IPS-18a (cell line): Measurements from ENCODE around the gene WDR82.

ENCODE experiments used
- H3K27ac ChIP-seq: one replicate; pipeline ENCODE4 v1.5.1; 2013; ENCODE audit warnings: low read length
- H3K27me3 ChIP-seq: one replicate; pipeline ENCODE4 v1.6.1; 2013; ENCODE audit warnings: mild to moderate bottlenecking, low read length; ENCODE audit not compliant: control insufficient read depth, insufficient read depth
- H3K36me3 ChIP-seq: one replicate; pipeline ENCODE4 v1.6.1; 2013; ENCODE audit warnings: low read depth, low read length; ENCODE audit not compliant: control insufficient read depth
- H3K4me1 ChIP-seq: one replicate; pipeline ENCODE4 v1.6.1; 2013; ENCODE audit warnings: low read depth, low read length; ENCODE audit not compliant: control insufficient read depth
- H3K4me3 ChIP-seq: one replicate; pipeline ENCODE4 v1.5.1; 2013; ENCODE audit warnings: low read length
- H3K9ac ChIP-seq: one replicate; pipeline ENCODE4 v1.6.1; 2013; ENCODE audit warnings: mild to moderate bottlenecking, low read length, moderate library complexity
- H3K9me3 ChIP-seq: one replicate; pipeline ENCODE4 v1.6.1; 2013; ENCODE audit warnings: low read depth, low read length; ENCODE audit not compliant: control insufficient read depth

WDR82 gene

DNA sequence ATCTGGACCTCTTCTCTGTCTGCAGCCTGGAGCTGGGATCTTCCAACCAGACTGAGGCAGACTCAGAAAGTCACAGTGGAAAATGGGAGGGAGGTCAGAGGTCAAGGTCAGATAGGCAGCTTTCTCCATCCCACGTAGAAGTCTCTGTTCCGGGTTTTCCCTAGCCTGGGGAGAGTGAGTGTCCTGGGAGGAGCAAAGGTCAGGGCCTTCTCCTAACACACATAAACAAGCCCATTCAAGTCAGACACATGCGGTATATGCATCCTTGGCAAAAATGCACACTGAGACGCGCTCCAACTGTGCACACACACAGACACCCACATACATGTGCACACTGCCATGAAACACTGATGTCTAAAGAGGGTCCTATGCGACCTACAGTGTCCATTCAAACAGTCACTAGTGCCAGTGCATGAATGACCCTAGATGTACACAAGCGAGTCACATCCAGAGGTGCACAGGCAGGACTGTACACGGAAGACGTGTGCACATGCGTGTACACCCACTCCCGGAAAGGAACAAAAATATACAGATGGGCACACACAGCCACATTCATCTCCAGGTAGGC lies 40.2 kb downstream of the WDR82 start:
- Histone ChIP-seq H3K36me3 (no peaks in the 10 kb centered on the region), H3K27me3 (no peaks in the 10 kb centered on the region), H3K4me1 (peaks cover 30% of the 10 kb centered on the region), H3K4me3 (peak overlapping the region; percentile 87), H3K9ac (peak overlapping the region; percentile 66), H3K9me3 (no peaks in the 10 kb centered on the region), H3K27ac (no peak overlapping the region)

DNA sequence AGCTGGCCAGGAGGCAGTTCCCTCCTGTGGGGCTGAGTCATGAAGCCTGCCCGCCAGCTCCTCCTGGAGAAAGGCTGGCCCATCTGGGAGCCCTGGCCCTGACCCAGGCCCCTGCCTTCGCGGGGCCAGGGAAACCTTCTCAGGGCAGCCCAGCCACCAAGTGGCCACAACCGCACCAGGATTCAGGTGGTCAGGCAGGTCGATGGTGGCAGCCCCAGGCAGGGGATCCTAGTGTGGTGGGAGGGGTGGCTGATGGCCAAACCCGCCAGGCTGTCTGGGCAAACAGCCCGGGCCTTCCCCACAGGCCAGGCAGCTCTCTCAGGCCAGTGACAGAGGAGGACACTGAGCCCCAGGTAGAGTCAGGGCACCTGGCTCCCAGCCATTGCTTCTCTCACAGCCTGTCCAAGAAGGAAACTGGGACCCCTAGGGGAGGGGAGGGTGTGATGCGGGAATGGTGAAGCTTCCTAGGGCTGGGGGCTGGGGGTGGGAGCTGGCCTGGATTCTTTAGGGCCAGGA lies 40.7 kb downstream of the WDR82 start:
- no peak overlapping the region for H3K27ac ChIP-seq
- H3K9ac ChIP-seq, result no peak overlapping the region
- H3K36me3 ChIP-seq, result no peaks in the 10 kb centered on the region
- H3K27me3 ChIP-seq, result no peaks in the 10 kb centered on the region
- H3K4me1 ChIP-seq, result peaks cover 30% of the 10 kb centered on the region
- peak overlapping the region; percentile 87 for H3K4me3 ChIP-seq
- no peaks in the 10 kb centered on the region for H3K9me3 ChIP-seq

DNA sequence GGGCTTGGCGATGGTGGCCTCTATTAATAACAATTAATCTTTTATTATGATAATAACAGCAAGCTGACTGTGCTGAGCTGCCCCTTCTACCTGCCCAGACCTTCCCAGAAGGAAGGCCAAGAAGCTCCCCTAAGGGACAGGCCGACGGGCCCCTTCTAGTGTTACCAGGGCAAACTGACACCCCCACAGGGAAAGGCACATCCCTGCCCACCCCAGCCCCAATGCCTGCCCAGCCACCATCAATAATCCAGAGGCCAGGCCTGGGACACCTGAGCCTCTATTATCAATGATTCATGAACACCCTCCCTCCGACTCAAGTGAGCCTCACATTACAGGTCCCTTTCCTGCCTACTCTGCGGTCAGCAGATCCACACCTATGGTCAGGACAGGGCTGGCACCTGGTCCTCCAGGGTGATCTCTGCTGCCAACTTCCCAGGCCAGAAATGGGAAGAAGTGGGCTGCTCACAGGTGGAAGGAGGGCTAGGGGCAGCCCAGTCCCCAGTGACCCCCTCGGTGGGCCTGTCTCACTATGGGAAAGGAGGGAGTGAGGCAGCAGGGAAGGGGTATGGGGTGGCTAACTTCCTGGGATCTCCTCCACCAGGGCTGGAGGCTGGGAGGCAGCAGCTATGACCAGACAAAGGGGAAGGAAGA lies 41.3 kb downstream of the WDR82 start:
- H3K9ac ChIP-seq, result no peak overlapping the region
- no peaks in the 10 kb centered on the region for H3K9me3 ChIP-seq
- peaks cover 30% of the 10 kb centered on the region for H3K4me1 ChIP-seq
- no peaks in the 10 kb centered on the region for H3K27me3 ChIP-seq
- H3K27ac ChIP-seq, result peak overlapping the region; percentile 36
- H3K36me3 ChIP-seq, result no peaks in the 10 kb centered on the region
- peak overlapping the region; percentile 31 for H3K4me3 ChIP-seq

DNA sequence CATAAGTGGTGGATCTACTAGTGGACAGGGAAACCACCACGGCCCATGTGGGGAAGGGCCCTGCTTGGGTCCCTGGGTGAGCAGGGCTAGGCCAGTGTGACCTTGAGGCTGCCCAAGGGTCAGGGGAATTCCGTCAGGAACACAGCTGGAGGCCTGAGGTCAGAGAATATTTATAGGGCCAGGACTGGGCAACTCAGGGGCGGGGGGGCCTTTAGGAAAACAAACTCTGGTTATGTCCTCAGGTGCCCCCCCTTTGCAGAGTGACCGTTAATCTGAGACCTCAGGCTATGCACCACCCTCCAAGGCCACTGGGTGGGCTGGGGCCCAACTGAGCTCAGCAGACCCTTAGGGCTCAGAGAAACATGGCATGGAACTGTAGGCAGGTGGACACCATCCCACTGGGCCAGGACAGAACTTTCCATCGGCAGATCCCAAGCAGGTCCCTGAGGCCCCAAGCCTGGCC lies 42.0 kb downstream of the WDR82 start:
- no peak overlapping the region for H3K9ac ChIP-seq
- H3K4me3 ChIP-seq, result no peak overlapping the region

DNA sequence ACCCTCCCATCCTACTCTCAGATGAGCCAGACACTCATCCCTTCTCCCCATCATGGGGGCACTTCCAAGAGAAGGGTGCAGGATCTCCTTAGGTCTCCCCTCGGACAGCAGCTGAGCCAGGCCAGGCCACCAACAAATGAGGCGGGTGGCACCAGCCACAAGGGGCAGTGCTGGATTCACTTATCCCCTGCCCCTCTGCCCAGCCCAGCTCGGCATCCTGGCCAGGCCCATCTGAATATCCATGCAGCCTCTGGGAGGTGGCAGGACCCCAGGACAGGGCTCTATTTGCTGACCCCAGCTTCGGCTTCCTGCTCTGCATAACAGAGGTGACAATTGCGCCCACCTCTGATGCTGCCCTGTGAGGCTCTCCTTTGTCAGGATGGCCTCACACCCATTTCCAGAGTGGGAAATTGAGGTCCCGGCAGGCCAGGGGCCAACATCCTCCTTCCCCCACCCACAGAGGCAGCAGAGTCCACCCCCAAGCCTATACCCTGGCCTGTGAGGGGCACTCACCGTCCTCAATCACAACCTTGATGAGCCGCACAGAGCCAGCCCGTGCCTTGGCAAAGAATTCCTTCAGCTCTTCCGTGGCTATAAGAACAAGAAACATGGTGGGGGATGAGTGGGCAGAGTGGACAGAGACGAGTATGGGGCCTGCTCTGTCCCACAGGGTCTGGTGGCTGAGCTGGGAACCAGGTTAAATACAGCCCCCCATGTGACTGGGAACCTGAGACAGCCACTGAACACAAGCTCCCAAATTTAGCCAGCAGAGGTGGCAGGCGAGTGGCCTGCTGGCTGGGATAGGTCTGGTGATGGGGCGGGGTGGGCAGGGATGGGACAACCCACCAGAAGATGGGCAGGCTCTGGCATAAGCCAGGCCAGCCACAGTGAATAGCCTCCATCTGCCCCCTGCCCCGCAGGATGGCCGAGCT lies 43.7 kb downstream of the WDR82 start:
- Histone ChIP-seq H3K27me3 (no peaks in the 10 kb centered on the region), H3K36me3 (peaks cover 14% of the 10 kb centered on the region), H3K9me3 (no peaks in the 10 kb centered on the region), H3K4me3 (no peak overlapping the region), H3K4me1 (peaks cover 19% of the 10 kb centered on the region), H3K27ac (no peak overlapping the region), H3K9ac (no peak overlapping the region)

More for the DNA sequence above, 42.0 kb downstream of the WDR82 start:
- Histone ChIP-seq H3K4me1 (peaks cover 30% of the 10 kb centered on the region), H3K9me3 (no peaks in the 10 kb centered on the region), H3K27me3 (no peaks in the 10 kb centered on the region), H3K27ac (no peak overlapping the region), H3K36me3 (no peaks in the 10 kb centered on the region)

DNA sequence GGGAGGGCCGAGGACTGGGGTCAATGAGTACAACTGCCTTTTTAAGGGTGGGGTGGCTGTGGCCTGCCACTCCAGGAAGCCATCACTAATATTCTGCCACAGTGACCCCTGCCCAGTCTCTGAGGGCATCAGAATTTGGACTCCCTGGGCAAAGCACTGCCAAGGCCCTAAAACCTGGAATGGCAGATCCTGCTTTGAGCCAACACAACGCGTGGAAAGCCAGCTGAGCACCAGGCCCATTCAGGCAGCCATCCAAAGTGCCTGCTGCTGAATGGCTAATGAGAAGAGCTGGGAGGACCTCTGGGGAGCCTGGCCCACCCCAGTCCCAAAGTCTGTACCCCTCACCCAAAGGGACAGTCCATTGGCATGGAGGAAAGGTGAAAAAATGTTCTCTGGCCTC lies 44.5 kb downstream of the WDR82 start:
- Histone ChIP-seq H3K9ac (no peak overlapping the region), H3K4me1 (peaks cover 19% of the 10 kb centered on the region), H3K9me3 (no peaks in the 10 kb centered on the region), H3K36me3 (peaks cover 22% of the 10 kb centered on the region), H3K27ac (no peak overlapping the region), H3K27me3 (no peaks in the 10 kb centered on the region), H3K4me3 (no peak overlapping the region)

DNA sequence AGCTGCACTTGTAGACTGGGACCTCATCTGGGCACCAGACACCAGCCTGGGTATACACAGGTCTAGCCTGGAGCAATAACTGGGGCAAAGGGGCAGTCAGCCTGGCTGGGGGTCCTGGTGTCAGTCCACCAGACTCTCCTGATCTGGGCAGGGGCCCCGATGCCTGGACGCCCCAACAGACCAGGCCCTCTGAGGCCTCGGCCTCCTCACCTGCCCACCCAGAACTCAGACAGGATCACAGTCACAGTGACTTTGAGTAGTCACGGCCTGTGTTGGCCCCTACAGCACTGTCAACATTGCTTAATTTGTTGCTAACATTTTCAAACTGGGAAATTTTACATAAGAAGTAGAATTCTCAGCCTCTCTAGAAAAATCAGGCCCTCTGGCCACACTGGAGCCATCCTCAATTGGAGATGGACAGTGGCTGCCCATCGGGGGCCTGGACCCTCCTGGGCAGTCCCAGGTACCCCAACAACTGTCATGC lies 45.3 kb downstream of the WDR82 start:
- H3K27ac ChIP-seq, result no peak overlapping the region

DNA sequence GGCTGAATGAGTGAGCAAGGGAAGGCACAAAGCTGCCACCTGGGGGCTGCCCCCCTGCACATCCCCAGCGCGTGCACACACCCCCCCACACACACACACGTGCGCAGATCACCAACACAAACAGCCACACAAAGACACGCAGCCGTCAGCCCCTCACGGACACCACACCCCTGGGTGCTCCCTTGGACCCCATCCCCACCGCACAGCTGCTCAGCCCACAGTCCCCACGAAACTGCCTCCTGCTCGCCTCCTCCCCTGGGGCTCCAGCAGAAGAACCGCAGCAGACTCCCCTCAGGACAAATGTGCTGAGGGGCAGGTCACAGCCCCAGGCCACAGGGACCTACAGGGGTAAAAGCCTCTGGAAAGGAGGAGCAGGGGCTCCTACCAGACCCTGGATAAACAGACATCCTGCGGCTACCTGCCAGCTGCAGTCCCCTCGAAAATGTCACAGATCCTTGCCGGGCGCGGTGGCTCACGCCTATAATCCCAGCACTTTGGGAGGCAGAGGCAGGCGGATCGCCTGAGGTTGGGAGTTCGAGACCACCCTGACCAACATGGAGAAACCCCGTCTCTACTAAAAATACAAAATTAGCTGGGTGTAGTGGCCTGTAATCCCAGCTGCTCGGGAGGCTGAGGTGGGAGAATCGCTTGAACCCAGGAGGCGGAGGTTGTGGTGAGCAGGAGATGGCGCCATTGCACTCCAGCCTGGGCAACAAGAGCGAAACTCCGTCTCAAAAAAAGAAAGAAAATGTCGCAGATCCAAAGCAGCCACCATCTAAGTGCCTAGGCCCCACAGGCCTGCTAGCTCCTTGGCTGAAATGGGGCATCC lies 46.0 kb downstream of the WDR82 start:
- Histone ChIP-seq H3K4me3 (no peak overlapping the region), H3K36me3 (peaks cover 22% of the 10 kb centered on the region), H3K27ac (no peak overlapping the region), H3K9me3 (no peaks in the 10 kb centered on the region), H3K4me1 (peaks cover 9% of the 10 kb centered on the region), H3K27me3 (no peaks in the 10 kb centered on the region), H3K9ac (no peak overlapping the region)

More for the DNA sequence above, 45.3 kb downstream of the WDR82 start:
- H3K4me1 ChIP-seq, result peaks cover 15% of the 10 kb centered on the region
- H3K36me3 ChIP-seq, result peaks cover 22% of the 10 kb centered on the region
- H3K9me3 ChIP-seq, result no peaks in the 10 kb centered on the region
- no peaks in the 10 kb centered on the region for H3K27me3 ChIP-seq
- no peak overlapping the region for H3K9ac ChIP-seq
- no peak overlapping the region for H3K4me3 ChIP-seq

DNA sequence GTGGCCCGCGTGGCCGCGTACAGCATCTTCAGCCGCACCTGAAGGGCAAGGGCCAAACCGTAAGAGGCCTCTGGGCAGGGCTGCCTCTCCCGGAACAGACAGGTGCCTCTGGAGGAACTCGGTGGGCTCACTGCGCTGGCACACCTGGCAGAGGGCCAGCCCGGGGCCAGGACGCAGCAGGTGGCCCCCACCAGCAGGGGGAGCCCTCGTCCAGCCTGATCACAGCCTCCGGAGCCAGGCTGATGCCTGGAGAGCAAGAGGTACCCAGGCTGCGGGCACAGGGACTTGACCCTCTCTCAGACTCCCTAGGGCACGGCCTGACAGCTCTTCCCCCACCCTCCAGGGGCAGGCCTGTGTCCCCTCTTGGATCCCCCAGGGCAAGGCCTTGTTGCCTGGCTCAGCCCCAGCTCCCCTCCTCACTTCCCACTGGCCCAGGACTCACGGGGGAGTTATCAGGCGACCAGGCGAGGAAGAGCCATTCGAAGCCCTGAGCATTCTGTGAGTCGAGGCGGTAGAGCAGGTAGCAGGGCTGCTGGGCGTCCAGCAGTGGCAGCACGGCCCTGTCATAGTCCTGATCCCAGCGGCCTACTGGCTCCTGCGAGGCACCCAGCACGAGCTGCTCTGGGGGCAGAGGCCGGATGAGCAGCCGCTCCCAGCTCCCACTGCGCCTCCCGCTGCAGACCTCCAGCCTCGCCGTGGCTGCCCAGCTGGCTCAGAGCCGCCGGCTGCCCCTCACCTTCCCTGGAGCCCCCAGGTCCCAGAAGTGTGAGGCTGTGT lies 46.8 kb downstream of the WDR82 start:
- Histone ChIP-seq H3K4me3 (no peak overlapping the region), H3K9ac (no peak overlapping the region), H3K9me3 (no peaks in the 10 kb centered on the region), H3K27ac (no peak overlapping the region), H3K36me3 (peaks cover 22% of the 10 kb centered on the region), H3K27me3 (no peaks in the 10 kb centered on the region), H3K4me1 (peaks cover 1% of the 10 kb centered on the region)

DNA sequence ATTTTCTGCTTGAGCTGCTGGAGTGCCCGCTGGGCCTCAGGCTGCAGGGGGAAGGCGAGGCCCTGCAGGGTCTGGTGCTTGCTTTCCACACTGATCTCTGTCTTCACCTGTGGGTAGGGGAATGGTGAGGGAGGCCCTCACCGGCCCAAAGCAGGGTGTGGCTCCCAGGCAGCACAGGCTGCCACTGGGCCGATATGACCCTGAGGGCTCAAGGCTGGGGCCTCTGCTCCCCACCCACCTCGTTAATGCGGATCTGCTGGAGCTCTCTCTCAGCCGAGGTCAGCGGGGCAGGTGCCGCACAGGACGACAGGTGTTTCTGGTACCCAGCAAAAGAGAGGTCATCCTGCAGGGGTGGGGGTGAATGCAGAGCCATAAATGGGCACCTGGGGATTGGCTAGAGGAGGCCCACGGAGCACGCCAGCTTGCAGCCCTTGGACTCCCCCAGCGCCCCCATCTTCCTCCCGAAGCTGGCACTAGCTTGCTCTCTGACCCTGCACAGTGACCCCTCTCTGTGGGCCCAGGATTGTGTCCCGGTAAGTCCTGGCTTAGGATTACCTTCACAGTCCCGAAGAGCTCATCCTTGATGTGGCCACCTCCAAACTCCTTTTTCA lies 47.5 kb downstream of the WDR82 start:
- no peaks in the 10 kb centered on the region for H3K9me3 ChIP-seq
- H3K27me3 ChIP-seq, result no peaks in the 10 kb centered on the region
- no peaks in the 10 kb centered on the region for H3K4me1 ChIP-seq
- H3K4me3 ChIP-seq, result no peak overlapping the region
- no peak overlapping the region for H3K9ac ChIP-seq
- H3K36me3 ChIP-seq, result peaks cover 22% of the 10 kb centered on the region
- H3K27ac ChIP-seq, result no peak overlapping the region
